Measurements from ENCODE around the gene RASGRP2. TPM values are rescaled to one million over a fixed set of nuclear protein-coding genes. Genes with fewer than 3 reads are reported as not detected.
"Not testable (repeated sequence)": the region's sequence is repeated elsewhere in the genome, so short reads cannot be mapped to it uniquely, and the experiment has no call there.

RASGRP2 gene
- total RNA-seq, 2 donors from 2014 or later, result 13.6 to 27.7 TPM

GRCh38 chr11:64711138-64711955 is 32.6 kb downstream of the RASGRP2 start:
- ATAC-seq (no peak), DNase-seq (ENCODE audit: low spot score) (no peak)
- H3K4me1 Mint-ChIP-seq (ENCODE audit: low read depth in 2 of 2), result peaks cover 15 to 17% of the 10 kb centered on the region in 2 donors
- H3K27me3 Mint-ChIP-seq, result peaks cover 50 to 65% of the 10 kb centered on the region in 2 donors
- no peak overlapping the region for H3K27ac Mint-ChIP-seq
- no peak overlapping the region for H3K4me3 Mint-ChIP-seq
- H3K36me3 Mint-ChIP-seq, result no peaks in the 10 kb centered on the region
- H3K9me3 Mint-ChIP-seq, result no peaks in the 10 kb centered on the region

- Mint-ChIP-seq H3K27ac (no peak overlapping the region), H3K9me3 (no peaks in the 10 kb centered on the region), H3K36me3 (no peaks in the 10 kb centered on the region), H3K4me3 (no peak overlapping the region), H3K4me1 (ENCODE audit: low read depth in 2 of 2) (peaks cover 15 to 17% of the 10 kb centered on the region in 2 donors), H3K27me3 (peaks cover 50 to 69% of the 10 kb centered on the region in 2 donors)
- no peak for ATAC-seq
- no peak for DNase-seq (ENCODE audit: low spot score)
Observed at GRCh38 chr11:64710418-64711137, 33.4 kb downstream of the RASGRP2 start.

DNA sequence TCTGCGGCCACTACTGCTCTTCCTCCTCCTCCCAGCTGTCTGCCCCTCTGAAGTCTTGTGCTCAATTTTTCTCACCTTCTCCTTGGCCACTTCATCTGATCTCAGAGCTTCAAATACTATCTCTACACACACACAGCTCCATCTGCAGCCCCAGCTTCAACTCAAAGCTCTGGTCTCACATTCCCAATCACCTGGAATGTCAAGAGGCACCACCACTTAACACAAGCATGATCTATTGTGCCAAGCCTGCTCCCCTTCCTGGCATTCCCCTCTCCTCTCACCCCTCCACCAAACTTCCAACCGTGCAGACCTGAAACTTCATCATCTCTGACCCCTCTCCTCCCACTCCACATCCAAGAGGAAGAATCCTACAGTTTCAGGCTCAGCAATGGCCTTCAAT is 38.4 kb downstream of the RASGRP2 start:
- H3K27me3 Mint-ChIP-seq, result peaks cover 39 to 47% of the 10 kb centered on the region in 2 donors
- H3K27ac Mint-ChIP-seq, result no peak overlapping the region
- H3K9me3 Mint-ChIP-seq, result no peaks in the 10 kb centered on the region

GRCh38 chr11:64703048-64703447 is 40.9 kb downstream of the RASGRP2 start:
- Mint-ChIP-seq H3K36me3 (no peaks in the 10 kb centered on the region), H3K4me1 (ENCODE audit: low read depth in 2 of 2) (peaks cover 0 to 2% of the 10 kb centered on the region in 2 donors), H3K27ac (no peak overlapping the region), H3K27me3 (peaks cover 28 to 33% of the 10 kb centered on the region in 2 donors), H3K4me3 (no peak overlapping the region), H3K9me3 (no peaks in the 10 kb centered on the region)
- DNase-seq (ENCODE audit: low spot score) (no peak), ATAC-seq (no peak)

More for the DNA sequence above, 38.4 kb downstream of the RASGRP2 start:
- Mint-ChIP-seq H3K4me1 (ENCODE audit: low read depth in 2 of 2) (peaks cover 5% of the 10 kb centered on the region in 2 donors), H3K4me3 (no peak overlapping the region), H3K36me3 (no peaks in the 10 kb centered on the region)
- ATAC-seq (no peak), DNase-seq (ENCODE audit: low spot score) (no peak)

- not testable (repeated sequence) for DNase-seq (ENCODE audit: low spot score); ATAC-seq; H3K36me3 Mint-ChIP-seq; H3K27ac Mint-ChIP-seq; H3K4me3 Mint-ChIP-seq; H3K9me3 Mint-ChIP-seq; H3K4me1 Mint-ChIP-seq (ENCODE audit: low read depth in 2 of 2)
- peaks cover 26 to 32% of the 10 kb centered on the region in 2 donors for H3K27me3 Mint-ChIP-seq
Observed at GRCh38 chr11:64701956-64702355, 42.0 kb downstream of the RASGRP2 start.

DNA sequence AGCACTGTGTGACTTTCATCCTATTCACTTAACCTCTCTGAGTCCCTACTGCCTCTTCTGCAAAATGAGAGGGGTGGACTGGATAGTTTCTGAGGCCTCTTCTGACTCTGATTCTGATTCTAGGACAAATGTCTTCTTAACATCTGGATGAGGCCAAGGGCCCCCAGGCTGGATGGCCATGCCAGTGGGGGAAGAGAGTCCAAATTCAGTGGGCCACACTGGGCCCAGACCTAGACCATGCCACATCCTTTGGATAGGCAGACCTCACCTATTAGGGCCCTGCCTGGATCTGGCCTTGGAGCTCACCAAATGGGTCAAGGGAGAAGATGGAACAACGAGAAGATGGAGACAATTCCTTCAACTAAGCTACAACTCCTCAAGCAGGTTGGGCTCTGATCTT is 45.5 kb downstream of the RASGRP2 start:
- Mint-ChIP-seq H3K4me1 (ENCODE audit: low read depth in 2 of 2) (no peaks in the 10 kb centered on the region), H3K36me3 (no peaks in the 10 kb centered on the region), H3K27ac (no peak overlapping the region), H3K27me3 (peaks cover 19 to 30% of the 10 kb centered on the region in 2 donors), H3K9me3 (no peaks in the 10 kb centered on the region), H3K4me3 (no peak overlapping the region)
- no peak for DNase-seq (ENCODE audit: low spot score)
- ATAC-seq, result no peak

DNA sequence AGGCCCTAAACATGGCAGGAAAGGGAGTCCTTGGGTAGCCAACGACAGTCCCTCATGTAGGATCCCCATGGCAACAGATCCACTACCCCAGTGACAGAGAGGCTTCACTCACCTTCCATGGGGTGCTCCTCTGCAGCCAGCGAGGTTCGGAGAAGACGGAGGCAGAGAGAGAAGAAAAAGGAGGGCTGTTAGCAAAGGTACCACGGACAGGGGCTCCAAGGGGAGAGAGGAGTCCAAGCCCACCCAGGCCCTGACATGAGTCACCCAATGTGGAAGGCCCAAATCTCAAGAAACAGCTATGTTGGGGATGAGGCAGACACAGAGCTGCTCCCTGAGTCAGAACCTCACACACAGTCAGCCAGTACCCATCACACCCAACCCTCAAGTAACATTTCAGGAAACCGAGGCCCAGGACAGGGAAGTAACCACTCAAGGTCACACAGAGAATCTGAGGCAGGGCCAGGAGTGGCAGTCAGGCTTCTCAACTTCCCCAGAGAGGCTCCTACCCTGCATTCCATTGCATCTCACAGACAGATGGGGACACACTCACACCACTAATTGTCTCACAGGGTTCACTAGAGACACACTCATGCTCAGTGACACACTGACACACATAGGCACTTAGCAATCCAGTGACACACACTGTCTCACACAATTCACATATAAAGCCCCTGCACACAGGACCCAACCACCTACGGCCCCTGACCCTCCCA is 46.1 kb downstream of the RASGRP2 start:
- no peaks in the 10 kb centered on the region for H3K9me3 Mint-ChIP-seq
- H3K27ac Mint-ChIP-seq, result no peak overlapping the region
- no peaks in the 10 kb centered on the region for H3K36me3 Mint-ChIP-seq
- peaks cover 21 to 36% of the 10 kb centered on the region in 2 donors for H3K27me3 Mint-ChIP-seq
- H3K4me1 Mint-ChIP-seq (ENCODE audit: low read depth in 2 of 2), result no peaks in the 10 kb centered on the region
- H3K4me3 Mint-ChIP-seq, result no peak overlapping the region
- ATAC-seq (no peak), DNase-seq (ENCODE audit: low spot score) (no peak)

- ATAC-seq (no peak), DNase-seq (ENCODE audit: low spot score) (no peak)
- no peak overlapping the region for H3K4me3 Mint-ChIP-seq
- H3K4me1 Mint-ChIP-seq (ENCODE audit: low read depth in 2 of 2), result no peaks in the 10 kb centered on the region
- peaks cover 34 to 47% of the 10 kb centered on the region in 2 donors for H3K27me3 Mint-ChIP-seq
- H3K9me3 Mint-ChIP-seq, result no peaks in the 10 kb centered on the region
- no peaks in the 10 kb centered on the region for H3K36me3 Mint-ChIP-seq
- no peak overlapping the region for H3K27ac Mint-ChIP-seq
Observed at GRCh38 chr11:64696045-64696444, 47.9 kb downstream of the RASGRP2 start.

DNA sequence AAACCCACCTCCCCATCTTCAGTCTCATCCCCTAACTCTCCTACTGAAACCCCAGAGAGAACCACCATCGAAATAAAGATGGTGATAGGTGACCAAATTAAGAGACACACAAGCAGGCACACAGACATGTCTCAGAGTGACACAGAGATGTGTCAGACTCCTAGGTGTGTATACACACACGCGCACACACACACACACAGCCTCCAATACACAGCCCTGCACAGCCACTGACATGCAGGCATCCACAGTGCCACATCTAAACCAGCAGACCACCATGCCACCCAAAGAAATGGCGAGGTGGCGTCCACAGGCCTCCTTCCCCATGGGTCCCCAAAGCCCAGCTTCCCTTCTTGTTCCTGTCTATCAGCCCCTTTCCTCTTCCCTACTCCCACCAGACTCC is 48.4 kb downstream of the RASGRP2 start:
- ATAC-seq (no peak), DNase-seq (ENCODE audit: low spot score) (no peak)
- Mint-ChIP-seq H3K27ac (no peak overlapping the region), H3K4me3 (no peak overlapping the region), H3K9me3 (no peaks in the 10 kb centered on the region), H3K27me3 (peaks cover 34 to 46% of the 10 kb centered on the region in 2 donors), H3K4me1 (ENCODE audit: low read depth in 2 of 2) (no peaks in the 10 kb centered on the region), H3K36me3 (no peaks in the 10 kb centered on the region)

DNA sequence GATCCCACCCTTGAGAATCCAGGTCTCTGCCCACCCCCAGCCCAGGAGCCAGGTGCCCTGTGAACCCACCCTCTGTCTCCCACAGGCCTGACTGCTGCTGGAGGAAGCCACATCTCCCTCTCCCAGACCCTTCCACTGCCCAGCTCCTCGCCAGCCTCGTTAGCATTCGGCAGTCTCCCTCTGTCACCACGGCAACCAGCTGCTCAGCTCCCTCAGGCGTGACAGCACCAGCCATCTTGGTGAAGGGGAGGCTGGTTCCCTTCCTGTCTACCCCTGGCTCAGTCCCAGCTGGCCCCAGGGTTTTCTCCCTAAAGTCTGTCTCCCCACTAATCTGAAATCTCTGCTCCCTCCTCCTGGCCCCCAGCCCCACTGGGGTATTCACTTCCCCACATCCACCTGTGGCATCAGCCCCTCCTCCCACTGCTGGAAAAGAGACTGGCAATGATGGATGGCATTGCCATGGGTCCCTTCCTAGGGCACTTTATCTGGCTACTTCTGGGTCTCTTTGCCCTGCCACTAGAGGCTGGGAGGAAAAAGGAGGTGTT is 49.0 kb downstream of the RASGRP2 start:
- H3K4me3 Mint-ChIP-seq, result no peak overlapping the region
- no peaks in the 10 kb centered on the region for H3K36me3 Mint-ChIP-seq
- peaks cover 34 to 40% of the 10 kb centered on the region in 2 donors for H3K27me3 Mint-ChIP-seq
- peak overlapping the region in 1 of 2 donors; percentile 43 for H3K27ac Mint-ChIP-seq
- no peaks in the 10 kb centered on the region for H3K4me1 Mint-ChIP-seq (ENCODE audit: low read depth in 2 of 2)
- no peak for ATAC-seq
- DNase-seq (ENCODE audit: low spot score), result no peak
- H3K9me3 Mint-ChIP-seq, result no peaks in the 10 kb centered on the region

GRCh38 chr11:64694026-64694755 is 49.8 kb downstream of the RASGRP2 start:
- H3K9me3 Mint-ChIP-seq, result no peaks in the 10 kb centered on the region
- peaks cover 34 to 40% of the 10 kb centered on the region in 2 donors for H3K27me3 Mint-ChIP-seq

DNA sequence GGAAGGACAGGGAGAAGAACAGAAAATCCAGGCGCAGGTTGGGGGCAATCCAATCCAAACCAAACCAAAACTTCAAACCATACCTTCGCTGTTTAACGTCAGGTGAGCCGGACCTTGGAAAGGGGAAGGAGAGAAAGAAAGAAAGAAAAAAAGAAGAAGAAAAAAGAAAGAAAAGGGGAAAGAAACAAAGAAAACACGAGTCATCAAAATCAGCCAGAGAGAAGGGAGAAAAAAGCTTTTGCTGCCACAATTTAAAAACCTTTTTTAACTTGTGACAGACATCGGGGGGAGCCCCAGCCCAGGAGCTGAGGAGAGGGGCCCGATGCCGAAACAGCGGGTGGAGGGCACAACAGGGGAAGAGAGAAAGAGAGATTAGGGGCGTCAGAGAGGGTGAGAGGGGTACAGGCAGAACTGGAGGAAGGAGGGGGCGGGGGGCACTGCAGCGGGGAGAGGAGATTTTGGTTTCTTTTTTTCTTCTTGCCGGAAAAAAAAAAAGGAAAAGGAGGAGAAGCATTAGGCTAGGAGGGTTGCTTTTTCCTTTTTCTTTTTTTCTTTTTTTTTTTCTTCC is 51.1 kb downstream of the RASGRP2 start:
- ATAC-seq, result no peak
- H3K27me3 Mint-ChIP-seq, result peaks cover 34 to 40% of the 10 kb centered on the region in 2 donors
- no peaks in the 10 kb centered on the region for H3K9me3 Mint-ChIP-seq
- H3K4me3 Mint-ChIP-seq, result no peak overlapping the region
- H3K36me3 Mint-ChIP-seq, result no peaks in the 10 kb centered on the region
- H3K4me1 Mint-ChIP-seq (ENCODE audit: low read depth in 2 of 2), result peaks cover 6% of the 10 kb centered on the region in 2 donors
- DNase-seq (ENCODE audit: low spot score), result no peak
- no peak overlapping the region for H3K27ac Mint-ChIP-seq

More at GRCh38 chr11:64694026-64694755, 49.8 kb downstream of the RASGRP2 start:
- ATAC-seq, result no peak
- no peaks in the 10 kb centered on the region for H3K36me3 Mint-ChIP-seq
- no peak overlapping the region for H3K4me3 Mint-ChIP-seq
- no peaks in the 10 kb centered on the region for H3K4me1 Mint-ChIP-seq (ENCODE audit: low read depth in 2 of 2)
- DNase-seq (ENCODE audit: low spot score), result no peak
- peak overlapping the region in 1 of 2 donors; percentile 43 for H3K27ac Mint-ChIP-seq

- Mint-ChIP-seq H3K4me1 (ENCODE audit: low read depth in 2 of 2) (peaks cover 10 to 15% of the 10 kb centered on the region in 2 donors), H3K27ac (no peak overlapping the region), H3K4me3 (no peak overlapping the region), H3K36me3 (no peaks in the 10 kb centered on the region), H3K9me3 (no peaks in the 10 kb centered on the region), H3K27me3 (peaks cover 34 to 40% of the 10 kb centered on the region in 2 donors)
- no peak for DNase-seq (ENCODE audit: low spot score)
- ATAC-seq, result no peak
Observed at GRCh38 chr11:64691543-64691942, 52.4 kb downstream of the RASGRP2 start.
